HG02763 (cell line): ENCODE results near the gene UVRAG.

Source experiments
- ATAC-seq: cut with Tn5 transposase; IDR thresholded peaks from one replicate; pipeline ENCODE4 v1.9.1; 2021; ENCODE audit warnings: mild to moderate bottlenecking, moderate library complexity; ENCODE audit not compliant: unreplicated experiment

UVRAG gene

GRCh38 chr11:75814677-75815344, at the start of gene UVRAG:
Gene UVRAG, plus strand, starts transcription at chr11:75815210. Its CDS starts 198 bp downstream, at chr11:75815408.
- ATAC-seq: peak; percentile 79

DNA sequence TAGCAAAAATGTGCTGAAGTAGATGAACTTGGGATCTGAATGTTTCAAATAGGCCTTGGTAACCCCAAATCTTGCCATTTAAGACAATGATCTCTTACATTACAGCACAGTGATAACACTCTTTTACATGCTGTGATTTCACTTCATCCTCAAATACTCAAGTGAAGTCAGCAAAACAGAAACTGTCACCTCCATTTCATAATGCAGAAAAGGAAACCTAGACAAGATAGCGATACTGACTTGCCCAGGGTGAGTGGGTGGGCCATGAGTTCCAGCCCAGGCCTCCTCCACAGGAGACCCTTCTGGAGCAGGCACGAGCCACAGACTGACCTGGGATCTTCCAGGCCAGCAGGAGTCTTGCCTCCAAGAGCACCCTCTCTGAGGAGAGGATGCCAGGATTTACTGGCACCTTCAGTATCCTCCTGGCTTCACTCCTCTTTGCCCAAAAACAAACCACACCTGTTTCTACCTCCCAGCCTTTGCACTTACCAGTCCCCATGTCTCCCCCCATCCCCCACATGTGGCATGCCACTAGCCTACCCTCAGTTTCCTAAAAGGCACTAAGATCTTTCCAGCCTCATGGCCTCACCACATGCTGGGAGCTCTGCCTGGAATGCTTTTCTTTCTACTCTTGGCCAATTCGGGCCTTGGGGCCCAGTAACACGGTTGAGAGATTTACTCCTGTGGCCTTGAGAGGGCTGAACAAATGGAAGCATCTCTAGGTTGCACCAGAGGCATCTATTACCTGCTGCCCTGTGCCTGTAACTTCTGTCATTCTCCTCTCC, 48.4 kb upstream of the UVRAG start:
- ATAC-seq: no peak

GRCh38 chr11:75767228-75767572, 47.8 kb upstream of the UVRAG start:
- no peak for ATAC-seq

- no peak for ATAC-seq
Measured at GRCh38 chr11:75767793-75768111, 47.3 kb upstream of the UVRAG start.

DNA sequence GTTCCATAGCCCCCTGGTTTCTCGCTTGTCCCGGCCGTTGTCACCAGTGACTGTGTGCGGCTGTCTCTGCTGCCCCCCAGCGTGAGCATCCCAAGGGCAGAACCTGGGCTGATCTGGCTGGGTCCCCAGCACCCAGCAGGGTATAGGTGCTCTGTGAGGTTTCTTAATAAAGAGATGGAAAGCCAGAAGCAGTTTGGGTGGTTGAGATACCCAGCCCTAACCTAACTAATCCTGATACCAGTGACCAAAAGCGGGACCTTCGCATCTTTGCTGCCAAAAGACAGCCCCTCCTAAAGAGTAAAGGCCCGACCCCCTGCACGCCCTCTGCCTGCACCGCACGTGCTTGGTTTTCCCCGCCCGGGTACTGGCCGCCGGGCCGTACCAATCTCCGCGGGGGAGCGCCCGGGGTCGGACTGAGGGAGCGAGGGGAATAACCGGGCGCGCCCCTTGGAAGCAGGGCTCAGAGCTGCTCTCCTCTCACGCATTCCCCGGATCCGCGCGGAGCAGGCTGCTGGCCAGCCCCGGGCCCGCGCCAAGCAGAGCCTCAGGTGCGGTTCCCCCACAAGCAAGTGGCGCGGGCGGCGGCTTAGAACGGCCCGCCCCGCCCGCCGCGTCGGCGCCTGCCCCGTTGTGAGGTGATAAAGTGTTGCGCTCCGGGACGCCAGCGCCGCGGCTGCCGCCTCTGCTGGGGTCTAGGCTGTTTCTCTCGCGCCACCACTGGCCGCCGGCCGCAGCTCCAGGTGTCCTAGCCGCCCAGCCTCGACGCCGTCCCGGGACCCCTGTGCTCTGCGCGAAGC, 46.7 kb upstream of the UVRAG start, which contains the start of gene DGAT2:
TSS of gene DGAT2 (plus strand) at position 667 of the 797 bp plus-strand sequence. CDS start 214 bp downstream, outside the sequence.
- peak; percentile 58 for ATAC-seq

GRCh38 chr11:75768909-75769771, 45.9 kb upstream of the UVRAG start:
- no peak for ATAC-seq

DNA sequence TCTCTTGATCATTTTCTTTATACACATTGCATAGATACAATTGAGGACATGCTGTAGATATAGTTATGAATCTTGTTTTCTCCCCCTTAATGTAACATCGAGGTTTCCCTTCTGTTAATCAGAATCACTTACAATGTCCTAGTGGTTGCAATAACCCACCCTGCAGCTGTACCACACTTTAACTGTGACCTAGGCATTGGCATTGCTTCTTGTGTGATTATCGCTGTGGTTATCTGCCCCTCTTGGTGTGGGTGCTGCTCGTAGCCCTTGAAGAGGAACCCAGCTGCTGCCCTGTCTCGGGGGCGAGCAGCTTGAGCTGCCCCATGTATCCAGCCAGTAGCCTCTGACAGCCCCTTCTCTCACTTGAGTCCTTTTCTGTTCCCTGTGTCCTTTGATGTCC, 44.9 kb upstream of the UVRAG start:
- no peak for ATAC-seq

GRCh38 chr11:75771646-75772410, 43.2 kb upstream of the UVRAG start:
- ATAC-seq: no peak

DNA sequence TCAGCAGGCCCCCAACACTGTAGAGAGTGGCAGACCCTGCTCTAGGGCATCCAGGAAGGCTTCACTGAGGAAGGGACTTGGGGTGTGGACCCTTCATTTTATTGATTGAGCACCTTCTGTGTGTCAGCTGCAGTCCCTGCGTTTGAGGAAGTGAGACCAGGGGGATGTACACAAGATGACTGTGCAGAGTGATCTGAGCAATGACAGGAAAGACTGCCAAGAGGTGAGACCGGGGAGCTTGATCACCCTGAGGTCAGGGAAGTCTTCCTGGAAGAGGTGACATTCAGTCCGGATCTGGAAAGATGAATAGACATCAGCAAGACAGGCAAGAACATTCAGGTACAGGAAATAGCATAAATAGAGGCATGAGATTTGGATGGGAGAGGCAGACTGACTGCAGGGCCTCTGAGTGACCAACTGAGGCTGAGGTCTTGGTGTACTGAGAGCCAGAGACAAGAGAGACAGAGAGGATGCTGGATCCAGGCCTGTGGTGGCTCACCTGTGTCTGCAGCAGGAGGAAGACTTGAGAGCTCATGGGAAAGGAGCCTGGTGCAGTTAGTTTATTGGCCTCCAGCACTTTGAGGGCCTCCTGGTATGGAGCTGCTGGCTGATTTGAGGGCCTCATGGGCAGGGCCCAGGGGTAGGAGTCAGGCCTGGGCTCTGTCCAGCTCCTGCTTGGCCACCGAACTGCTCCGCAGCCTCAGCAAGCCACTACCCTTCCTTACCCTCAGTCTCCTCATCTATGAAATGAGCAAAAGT, 41.2 kb upstream of the UVRAG start:
- peak; percentile 78 for ATAC-seq

DNA sequence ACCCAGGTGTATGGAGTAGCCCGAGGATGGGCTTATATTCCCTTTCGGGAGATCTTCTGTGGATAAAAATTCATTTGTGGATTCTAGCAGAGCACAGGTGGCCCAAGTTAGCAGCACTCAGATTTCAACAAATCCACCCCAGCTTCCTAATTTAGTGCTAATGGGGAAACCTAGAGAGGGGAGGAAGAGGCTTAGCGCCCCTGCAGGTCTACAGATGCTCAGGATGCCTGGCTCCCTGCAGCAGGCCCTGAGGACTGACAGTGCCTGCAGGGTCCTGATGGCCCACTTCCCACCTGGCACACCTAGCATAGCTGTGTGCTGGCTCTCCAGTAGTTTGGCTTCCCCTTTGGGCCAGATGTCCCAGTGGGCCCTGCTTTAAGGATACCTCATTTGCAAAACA, 40.0 kb upstream of the UVRAG start:
- no peak for ATAC-seq

DNA sequence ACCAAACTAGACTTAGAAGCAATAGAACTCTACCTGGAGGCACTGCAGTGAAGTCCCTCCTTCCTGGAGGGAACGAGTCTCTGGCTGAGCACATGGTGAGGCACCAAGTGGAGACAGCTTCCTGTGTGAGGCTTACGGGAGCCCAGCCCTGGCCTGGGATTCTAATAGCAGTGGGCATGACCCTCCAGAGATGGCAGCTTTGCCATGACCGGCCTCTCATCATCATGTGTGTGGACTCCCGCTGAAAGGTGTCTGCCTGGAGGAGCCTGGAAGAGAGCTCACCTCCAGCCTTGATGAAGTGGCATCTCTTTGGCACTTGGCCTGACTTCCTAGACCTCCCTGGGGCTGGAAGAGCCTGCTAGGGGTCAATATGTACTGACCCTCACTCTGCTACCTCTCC, 38.5 kb upstream of the UVRAG start:
- no peak for ATAC-seq

DNA sequence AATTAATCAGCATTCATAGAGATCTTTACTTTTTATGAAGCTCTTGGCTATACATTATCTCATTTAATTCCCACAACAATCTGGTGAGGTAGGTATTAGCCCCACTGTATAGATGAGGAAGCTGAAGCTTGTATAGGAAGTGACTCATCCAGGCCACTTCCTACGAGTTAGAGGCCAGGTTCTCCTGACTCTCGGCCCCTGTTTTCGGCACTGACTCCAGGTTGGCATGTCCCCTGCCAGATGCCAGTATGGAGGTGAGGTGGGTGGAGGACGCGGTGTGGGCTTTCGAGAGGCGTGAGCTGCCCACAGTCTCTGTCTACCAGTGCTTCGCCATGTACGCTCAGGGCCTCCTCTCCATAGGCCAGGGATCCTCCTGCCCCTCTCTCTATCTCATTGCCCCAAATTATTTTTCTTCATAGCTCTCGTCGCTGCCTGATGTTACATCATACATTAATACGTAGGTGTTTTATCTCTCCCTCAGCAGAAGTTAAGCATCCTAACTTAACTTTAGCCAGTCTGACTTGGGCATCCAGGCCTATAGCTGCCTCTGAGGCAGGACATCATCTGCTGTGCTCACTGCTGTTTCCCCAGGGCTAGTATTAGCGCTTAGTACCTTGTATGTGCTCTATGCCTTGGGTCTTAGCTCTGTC, 37.4 kb upstream of the UVRAG start:
- no peak for ATAC-seq

DNA sequence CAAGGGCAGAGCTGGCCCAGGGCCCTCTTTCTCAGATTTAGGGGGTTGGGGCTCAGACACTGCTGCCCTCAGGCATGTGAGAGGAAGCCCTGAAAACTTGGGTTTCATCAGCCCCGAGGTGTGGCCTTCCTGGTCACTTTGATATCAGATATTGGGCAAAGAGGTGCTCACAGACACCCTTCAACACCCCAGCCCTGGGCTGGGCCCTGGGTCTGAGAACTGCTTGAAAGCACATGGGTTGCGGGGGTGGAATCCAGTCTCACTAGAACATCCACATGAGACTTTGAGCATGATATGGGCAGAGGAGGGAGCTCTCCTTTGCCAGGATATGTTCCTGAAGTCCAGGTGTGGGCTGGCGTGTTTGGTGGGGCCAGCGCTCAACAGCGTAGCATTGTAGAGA, 36.0 kb upstream of the UVRAG start:
- ATAC-seq: no peak

DNA sequence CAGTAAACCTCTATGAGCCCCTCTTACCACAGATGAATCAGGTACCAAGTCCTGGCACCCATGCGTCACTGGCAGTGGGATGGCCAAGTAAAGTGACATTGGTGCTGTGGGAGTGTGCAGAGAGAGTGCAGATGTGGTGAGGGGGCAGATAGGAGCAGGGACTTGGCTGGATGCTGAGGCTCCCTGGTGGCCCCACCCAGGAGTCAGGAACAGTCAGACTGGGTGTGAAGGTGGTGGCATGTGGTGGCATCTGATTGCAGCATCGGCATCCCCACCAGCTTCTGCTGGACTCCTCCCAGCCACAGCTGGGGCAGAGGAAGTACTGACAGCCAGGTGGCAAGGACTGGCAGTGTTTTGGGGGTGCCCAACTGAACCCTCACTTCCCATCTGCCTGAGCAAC, 35.0 kb upstream of the UVRAG start:
- no peak for ATAC-seq

GRCh38 chr11:75780888-75781287, 34.1 kb upstream of the UVRAG start:
- ATAC-seq: no peak

GRCh38 chr11:75781296-75781695, 33.7 kb upstream of the UVRAG start:
- ATAC-seq: no peak

GRCh38 chr11:75781831-75782230, 33.2 kb upstream of the UVRAG start:
- ATAC-seq: no peak

GRCh38 chr11:75782540-75783263, 32.3 kb upstream of the UVRAG start:
- ATAC-seq: no peak
